Progenitor cell of endocrine pancreas (in vitro differentiated cells): ENCODE data around the gene GALK2. TPM values are rescaled to one million over a fixed set of nuclear protein-coding genes. Genes with fewer than 3 reads are reported as not detected.

ENCODE experiments used
- DNase-seq: peaks from one replicate; pipeline ENCODE4 v3.0.0; 2021; ENCODE audit warnings: low spot score; ENCODE audit not compliant: unreplicated experiment
- H3K27ac Mint-ChIP-seq: 2 replicates; pipeline ENCODE4 v1.8.0; 2021; ENCODE audit warnings: mild to moderate bottlenecking, moderate library complexity, mixed read lengths
- H3K27me3 Mint-ChIP-seq: 2 replicates; pipeline ENCODE4 v1.8.0; 2021; ENCODE audit warnings: mixed read lengths
- H3K36me3 Mint-ChIP-seq: 2 replicates; pipeline ENCODE4 v1.8.0; 2022; ENCODE audit warnings: mixed read lengths; ENCODE audit not compliant: insufficient read depth
- H3K4me1 Mint-ChIP-seq: 2 replicates; pipeline ENCODE4 v1.8.0; 2021; ENCODE audit warnings: low read depth, mixed read lengths
- H3K4me3 Mint-ChIP-seq: 2 replicates; pipeline ENCODE4 v1.8.0; 2021; ENCODE audit warnings: low read depth, mild to moderate bottlenecking, moderate library complexity, mixed read lengths
- H3K9me3 Mint-ChIP-seq: 2 replicates; pipeline ENCODE4 v1.8.0; 2021; ENCODE audit warnings: low read depth, mixed read lengths
- CTCF ChIP-seq: fragments of 200-600 bp; sonication (generic); IDR thresholded peaks from one replicate; pipeline ENCODE4 v1.5.0; 2021; ENCODE audit warnings: antibody characterized with exemption, mild to moderate bottlenecking; ENCODE audit not compliant: unreplicated experiment
- total RNA-seq: library from RNA; stranded (reverse); gene quantifications from 2 replicates; pipeline ENCODE4 v1.2.1, GENCODE V29; 2021

GALK2 gene
- total RNA-seq, 1 donor from 2014 or later, result 21.1 TPM

DNA sequence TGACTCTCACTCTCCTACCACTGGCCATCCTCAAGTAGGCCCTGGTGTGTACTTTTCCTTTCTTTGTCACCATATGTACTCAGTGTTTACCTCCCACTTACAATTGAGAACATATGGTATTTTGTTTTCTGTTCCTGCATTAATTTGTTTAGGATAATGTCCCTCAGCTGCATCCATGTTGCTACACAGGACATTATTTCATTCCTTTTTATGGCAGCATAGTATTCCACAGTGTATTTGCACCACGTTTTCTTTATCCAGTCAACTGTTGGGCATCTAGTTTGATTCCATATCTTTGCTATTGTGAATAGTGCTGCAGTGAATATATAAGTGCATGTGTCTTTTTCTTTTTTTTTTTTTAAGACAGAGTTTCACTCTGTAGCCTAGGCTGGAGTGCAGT lies 126.2 kb downstream of the GALK2 start:
- peaks cover 6% of the 10 kb centered on the region for H3K4me1 Mint-ChIP-seq
- DNase-seq, result no peak
- H3K27ac Mint-ChIP-seq, result no peak overlapping the region
- H3K27me3 Mint-ChIP-seq, result no peaks in the 10 kb centered on the region
- H3K4me3 Mint-ChIP-seq, result no peak overlapping the region
- peaks cover 18% of the 10 kb centered on the region for H3K36me3 Mint-ChIP-seq
- peaks cover 12% of the 10 kb centered on the region for H3K9me3 Mint-ChIP-seq
- no peak for TF ChIP-seq CTCF

- DNase-seq, result no peak
- peaks cover 6% of the 10 kb centered on the region for H3K4me1 Mint-ChIP-seq
- no peaks in the 10 kb centered on the region for H3K27me3 Mint-ChIP-seq
- no peak for TF ChIP-seq CTCF
- peaks cover 17% of the 10 kb centered on the region for H3K36me3 Mint-ChIP-seq
- H3K4me3 Mint-ChIP-seq, result no peak overlapping the region
- no peak overlapping the region for H3K27ac Mint-ChIP-seq
- H3K9me3 Mint-ChIP-seq, result peaks cover 12% of the 10 kb centered on the region
Observed at GRCh38 chr15:49297584-49297983, 127.5 kb downstream of the GALK2 start.

DNA sequence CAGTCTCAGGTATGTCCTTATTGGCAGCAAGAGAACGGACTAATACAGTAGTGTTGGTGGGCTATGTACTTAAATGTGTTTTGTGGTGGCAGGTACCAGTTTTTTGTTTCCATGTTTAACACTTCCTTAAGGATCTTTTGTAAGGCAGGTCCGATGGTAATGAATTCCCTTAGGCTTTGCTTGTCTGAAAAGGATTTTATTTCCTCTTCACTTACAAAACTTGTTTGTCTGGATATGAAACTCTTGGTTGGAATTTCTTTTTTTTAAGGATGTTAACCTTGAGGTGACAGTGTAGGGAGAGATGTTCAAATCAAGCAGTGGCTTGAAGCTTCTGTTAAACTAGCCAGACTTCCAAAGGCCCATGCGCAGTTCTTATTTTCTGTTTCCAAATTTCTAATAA lies 130.8 kb downstream of the GALK2 start:
- no peak overlapping the region for H3K4me3 Mint-ChIP-seq
- H3K36me3 Mint-ChIP-seq, result peaks cover 14% of the 10 kb centered on the region
- H3K27ac Mint-ChIP-seq, result no peak overlapping the region
- H3K9me3 Mint-ChIP-seq, result peaks cover 12% of the 10 kb centered on the region
- no peak for DNase-seq
- no peaks in the 10 kb centered on the region for H3K4me1 Mint-ChIP-seq
- no peak for TF ChIP-seq CTCF
- H3K27me3 Mint-ChIP-seq, result no peaks in the 10 kb centered on the region

GRCh38 chr15:49301562-49301961 lies 131.5 kb downstream of the GALK2 start:
- no peak for DNase-seq
- H3K27ac Mint-ChIP-seq, result no peak overlapping the region
- TF ChIP-seq CTCF, result no peak
- peaks cover 12% of the 10 kb centered on the region for H3K9me3 Mint-ChIP-seq
- no peak overlapping the region for H3K4me3 Mint-ChIP-seq
- H3K36me3 Mint-ChIP-seq, result peaks cover 14% of the 10 kb centered on the region
- H3K27me3 Mint-ChIP-seq, result no peaks in the 10 kb centered on the region
- no peaks in the 10 kb centered on the region for H3K4me1 Mint-ChIP-seq

- Mint-ChIP-seq H3K9me3 (peaks cover 4% of the 10 kb centered on the region), H3K4me1 (no peaks in the 10 kb centered on the region), H3K27me3 (no peaks in the 10 kb centered on the region), H3K4me3 (no peak overlapping the region), H3K27ac (no peak overlapping the region), H3K36me3 (peaks cover 14% of the 10 kb centered on the region)
- no peak for TF ChIP-seq CTCF
- DNase-seq, result no peak
Observed at GRCh38 chr15:49303003-49303402, 133.0 kb downstream of the GALK2 start.
